Measurements from ENCODE around the gene PUM1.

The PUM1 gene

DNA sequence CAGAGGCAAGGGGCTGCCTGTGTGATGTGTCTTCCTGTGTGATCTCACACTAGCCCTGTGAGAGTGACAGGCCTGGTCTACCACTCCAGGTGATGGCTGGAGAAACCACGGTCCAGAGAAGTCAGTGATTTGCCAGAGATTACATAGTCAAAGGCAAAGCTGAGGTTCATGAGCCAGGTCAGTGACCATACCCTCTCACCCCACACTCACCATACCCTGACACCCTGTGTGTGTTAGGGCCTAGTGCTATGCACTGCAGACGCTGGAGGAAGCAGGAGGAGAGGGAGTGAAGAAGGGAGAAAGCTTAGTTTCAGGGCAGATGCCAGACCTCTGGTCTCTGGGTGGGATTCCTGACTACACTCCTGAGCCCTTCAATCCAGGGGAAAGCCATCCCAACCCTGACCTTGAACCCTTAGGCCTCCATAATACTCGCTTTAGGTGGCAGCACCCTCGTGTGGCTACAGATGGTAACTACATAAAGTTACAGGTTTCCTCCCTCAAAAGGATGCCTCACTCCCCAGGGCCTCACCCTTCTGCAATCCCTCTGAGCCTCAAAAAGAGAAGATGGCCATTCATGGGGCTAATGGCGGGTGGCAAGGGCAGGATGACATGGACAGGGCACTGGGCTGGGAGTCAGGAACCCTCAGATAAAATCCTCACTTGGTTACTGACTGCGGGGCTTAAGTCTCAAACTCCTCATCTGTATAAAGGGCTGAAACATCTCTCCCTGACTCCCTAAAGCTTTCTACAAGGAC, 136.2 kb downstream of the PUM1 start:
- DNase-seq (ENCODE audit: low spot score): peak; percentile 83

GRCh38 chr1:30928789-30929134, 136.8 kb downstream of the PUM1 start:
- no peak for DNase-seq (ENCODE audit: low spot score)

DNA sequence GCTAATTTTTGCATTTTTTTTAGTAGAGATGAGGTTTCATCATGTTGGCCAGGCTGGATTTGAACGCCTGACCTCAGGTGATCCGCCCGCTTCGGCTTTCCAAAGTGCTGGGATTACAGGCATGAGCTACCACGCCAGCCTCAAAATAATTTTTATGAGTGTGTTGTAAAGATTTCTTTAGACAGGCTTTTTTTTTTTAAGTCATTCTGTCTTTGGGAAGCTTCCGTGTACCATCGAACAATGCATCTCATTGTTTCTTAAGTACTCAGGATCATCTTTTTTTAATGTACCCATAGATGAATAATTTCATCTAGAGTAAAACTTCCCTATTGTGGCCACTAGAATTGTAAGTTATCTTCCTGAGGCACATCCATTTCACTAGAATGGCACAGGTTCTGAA, 137.3 kb downstream of the PUM1 start:
- DNase-seq (ENCODE audit: low spot score): no peak

DNA sequence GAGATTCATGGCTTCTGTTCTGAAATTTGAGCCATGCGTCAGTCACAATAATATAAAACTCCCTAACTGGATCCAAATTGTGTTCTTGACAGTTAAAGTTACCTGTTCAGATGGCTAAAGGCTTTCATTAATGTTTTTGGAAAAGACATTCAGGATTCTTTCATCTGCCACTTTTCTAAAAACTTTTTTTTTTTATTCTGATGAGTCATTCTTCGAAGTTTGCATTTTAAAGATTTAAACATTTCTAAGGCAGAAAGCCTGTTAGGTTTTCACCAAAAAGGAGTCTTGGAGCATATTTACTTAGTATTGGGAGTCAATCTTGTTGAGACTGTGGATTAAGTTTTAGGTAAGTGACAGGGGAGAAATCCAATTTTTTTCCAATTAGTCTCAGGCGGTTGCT, 138.1 kb downstream of the PUM1 start:
- no peak for DNase-seq (ENCODE audit: low spot score)

- DNase-seq (ENCODE audit: low spot score): no peak
Measured at GRCh38 chr1:30923597-30923996, 141.9 kb downstream of the PUM1 start.

DNA sequence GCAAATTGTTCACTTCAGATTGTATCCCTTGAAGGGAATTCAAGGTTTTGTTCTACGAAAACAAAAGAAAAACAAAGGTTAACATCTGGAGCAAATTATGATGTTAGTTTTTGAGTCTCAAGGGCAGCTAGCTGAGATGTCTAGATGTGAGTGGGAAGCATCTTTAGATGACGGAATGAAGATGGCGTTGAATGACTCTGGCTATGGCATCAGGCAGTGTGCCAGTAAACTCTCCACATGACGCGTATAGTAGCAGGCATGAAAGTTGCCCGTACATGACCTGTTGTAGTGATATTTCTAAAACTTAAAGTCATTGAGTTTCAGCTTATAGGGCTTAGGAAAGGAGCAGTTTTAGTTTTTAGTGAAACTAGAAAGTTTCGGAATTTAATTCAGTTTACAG, 144.7 kb downstream of the PUM1 start:
- no peak for DNase-seq (ENCODE audit: low spot score)

GRCh38 chr1:30919025-30919881, 146.3 kb downstream of the PUM1 start:
- no peak for DNase-seq (ENCODE audit: low spot score)

DNA sequence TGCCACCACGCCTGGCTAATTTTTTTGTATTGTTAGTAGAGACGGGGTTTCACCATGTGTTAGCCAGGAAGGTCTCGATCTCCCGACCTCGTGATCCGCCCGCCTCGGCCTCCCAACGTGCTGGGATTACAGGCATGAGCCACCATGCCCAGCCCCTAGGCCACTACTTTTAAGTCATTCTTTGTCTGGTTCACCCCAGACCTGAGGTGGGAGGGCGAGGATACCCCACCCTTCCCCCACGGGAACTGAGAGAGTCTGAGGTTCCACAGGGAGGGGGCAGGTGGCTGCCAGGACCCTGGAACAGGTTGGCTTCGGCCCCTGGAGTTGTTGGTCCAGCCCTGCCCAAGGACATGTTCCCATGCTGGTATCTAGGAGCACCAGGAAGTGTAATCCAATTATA, 149.2 kb downstream of the PUM1 start:
- DNase-seq (ENCODE audit: low spot score): no peak

DNA sequence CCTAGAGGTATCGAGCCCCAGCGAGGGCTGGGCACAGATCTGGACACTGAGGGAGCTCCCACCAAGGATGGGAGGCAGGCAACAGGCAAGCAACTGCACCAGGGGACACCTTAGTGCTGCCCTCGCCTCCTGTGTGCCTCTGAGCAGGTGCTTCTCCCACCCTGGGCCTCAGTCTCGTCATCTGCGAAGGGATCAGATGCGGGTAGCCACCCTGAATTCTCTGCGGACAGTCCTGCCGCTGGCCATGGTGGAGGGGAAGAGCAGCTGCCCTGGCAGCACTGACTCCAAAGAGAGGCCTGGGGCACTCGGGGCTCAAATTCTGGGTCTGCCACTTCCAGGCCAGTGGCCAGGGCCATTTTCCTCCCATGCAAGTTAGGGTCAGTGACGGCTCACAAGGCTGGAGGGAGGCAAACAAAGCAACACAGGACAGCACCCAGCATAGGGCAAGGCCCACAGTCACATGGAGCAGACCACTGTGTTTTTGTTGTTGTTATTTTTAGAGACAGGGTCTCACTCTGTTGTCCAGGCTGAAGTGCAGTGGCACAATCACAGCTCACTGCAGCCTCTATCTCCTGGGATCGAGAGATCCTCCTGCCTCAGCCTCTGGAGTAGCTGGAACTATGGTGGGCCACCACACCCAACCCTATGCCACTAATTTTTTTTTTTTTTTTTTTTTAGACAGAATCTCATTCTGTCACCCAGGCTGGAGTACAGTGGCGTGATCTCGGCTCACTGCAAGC, 149.9 kb downstream of the PUM1 start:
- no peak for DNase-seq (ENCODE audit: low spot score)

DNA sequence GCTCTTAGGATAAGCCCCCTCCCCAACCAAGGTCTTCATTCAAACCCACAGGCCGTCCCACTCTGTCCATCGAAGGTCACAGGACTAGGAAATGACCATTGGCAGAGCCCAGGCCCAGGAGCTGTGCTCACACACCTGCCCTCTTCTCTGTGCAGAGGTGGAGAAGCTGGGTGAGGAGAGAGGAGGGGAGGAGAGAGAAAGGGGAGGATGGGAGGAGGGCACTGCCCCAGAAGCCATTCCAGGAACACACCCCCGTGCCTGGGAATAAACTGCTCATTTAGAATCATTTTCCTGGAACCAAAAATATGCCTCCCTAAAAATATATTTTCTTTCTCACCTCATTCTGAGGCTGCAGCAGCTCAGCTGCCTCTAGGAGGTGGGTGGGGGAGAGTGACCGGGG, 150.6 kb downstream of the PUM1 start:
- no peak for DNase-seq (ENCODE audit: low spot score)

GRCh38 chr1:30914587-30914922, 151.0 kb downstream of the PUM1 start:
- DNase-seq (ENCODE audit: low spot score): no peak

DNA sequence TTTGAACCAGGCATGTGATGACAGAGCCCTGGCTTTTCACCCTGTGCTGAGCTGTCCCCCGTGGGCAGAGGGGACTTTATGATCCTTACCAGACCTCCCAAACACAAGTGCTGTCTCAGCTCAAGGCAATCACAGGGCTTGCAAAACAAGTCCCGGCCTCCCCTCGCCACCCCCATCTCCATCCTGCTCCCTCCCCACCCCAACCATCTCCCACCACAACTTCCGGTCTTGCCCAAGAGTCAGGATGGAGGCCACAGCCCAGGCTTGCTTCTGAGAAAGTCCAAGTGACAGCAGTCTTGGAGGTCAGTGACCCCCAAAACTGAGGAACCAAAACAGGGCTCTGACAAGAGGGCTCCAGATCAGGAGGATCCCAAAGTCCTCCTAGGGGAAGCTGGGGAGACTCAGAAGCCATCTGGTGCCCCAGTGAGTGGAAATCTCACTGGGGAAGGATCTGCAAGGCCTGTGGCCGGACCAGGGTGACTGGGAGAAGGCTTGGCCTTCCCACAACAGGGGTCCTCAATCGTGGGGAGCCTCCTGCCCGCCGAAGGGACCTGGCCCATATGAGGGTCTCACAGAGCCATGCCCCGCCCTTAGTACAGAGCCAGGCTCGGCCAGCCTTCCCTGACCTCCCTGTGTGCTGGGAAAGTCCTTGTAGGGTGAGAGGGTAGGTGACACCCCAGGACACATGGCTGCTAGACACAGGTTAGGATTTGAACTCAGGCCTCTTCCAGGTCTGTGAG, 152.4 kb downstream of the PUM1 start:
- DNase-seq (ENCODE audit: low spot score): no peak

DNA sequence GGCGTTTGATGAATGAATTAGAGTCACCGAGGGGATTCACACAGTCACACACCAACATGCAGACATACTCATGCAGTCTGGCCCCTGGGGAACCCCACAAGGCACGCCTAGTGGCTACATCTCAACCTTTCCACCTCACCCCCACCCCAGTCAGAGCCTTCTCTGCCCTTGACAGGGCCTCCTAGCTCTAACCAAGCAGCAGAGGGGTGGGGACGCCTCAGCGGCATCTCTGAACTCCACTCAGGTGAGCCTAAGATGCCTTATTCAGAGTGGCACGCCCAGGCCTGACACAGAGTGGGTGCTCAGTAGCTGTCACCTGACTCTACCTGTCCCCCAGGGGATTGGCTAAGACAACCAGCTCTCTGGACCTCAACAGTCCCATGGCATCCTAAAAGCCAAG, 153.3 kb downstream of the PUM1 start:
- DNase-seq (ENCODE audit: low spot score): no peak

DNA sequence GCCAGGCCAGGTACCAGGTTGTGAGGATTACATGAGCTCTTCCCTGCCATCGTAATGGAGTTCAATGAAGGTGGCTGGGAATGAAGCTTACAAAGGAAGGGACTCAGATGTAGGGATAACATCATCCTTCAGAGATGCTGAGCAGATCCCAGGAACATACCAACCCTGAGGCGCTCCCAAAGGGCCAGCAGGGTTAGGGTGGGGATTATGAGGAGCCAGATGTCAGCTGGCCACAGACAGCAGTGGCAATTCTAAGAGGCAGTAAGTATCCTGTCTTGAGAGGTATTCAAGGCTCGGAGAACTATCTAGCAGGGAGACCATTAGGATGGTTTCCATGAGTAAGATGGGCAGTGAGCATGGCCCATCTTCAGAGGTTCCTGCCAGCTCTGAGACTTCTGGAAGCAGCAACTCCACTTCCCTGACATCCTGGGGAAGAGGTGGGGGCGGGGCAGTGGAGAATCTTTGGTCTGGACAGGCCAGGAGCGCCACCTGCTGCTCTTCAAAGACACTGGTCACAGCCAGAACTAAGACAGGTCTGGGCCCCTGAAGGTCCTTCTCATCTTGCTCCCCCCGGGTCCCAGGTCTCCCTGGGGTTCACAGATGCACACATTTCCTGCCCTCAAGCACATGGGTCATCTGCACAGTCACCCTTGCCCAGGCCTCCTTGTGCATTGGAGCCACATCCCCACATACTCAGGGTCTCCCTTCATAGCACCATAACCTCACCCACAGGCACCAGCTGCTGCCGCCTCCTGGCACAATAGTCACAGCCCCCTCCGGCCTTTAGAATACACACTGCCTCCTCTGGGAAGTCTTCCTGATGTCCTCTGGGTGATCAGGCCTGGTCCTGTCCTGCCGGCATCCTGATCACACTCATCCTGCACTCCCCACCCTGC, 154.2 kb downstream of the PUM1 start:
- DNase-seq (ENCODE audit: low spot score): peak; percentile 87

DNA sequence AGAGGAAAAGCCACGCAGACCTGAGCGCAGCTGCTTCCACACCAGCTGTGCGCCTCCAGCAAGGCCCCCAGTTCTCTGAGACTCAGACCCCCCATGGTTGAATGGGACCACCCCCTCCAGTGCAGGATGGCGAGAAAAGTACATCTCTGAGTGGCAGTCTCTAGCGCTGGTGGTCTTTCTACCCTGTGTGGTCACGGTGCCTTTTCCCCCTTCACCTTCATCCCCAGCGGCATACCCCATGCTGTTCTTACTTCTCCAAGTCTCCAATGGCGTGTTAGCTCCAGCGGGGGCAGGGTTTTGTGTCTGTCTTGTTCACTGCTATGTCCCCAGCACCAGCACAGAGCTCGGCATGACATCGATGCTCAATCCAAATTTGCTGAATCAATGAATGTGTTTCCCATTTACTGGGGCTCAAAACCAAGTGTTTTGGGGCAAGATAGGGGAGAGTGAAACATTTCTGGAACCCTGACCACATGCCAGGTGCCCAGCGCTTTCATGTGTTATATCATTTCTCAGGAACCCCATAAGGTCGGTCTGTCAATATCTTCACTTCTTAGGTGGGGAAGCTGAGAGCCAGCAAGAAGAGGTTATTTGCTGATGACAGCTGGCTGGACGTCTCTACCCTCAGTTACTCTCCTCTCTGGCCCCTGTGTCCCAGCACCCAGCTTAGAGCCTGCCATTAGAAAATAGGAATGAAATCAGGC, 156.0 kb downstream of the PUM1 start:
- DNase-seq (ENCODE audit: low spot score): no peak

GRCh38 chr1:30908696-30909364, 156.7 kb downstream of the PUM1 start, which contains the start of gene SDC3:
Gene SDC3, minus strand, starts transcription at chr1:30908758. Its CDS starts 172 bp downstream, at chr1:30908586.
- DNase-seq (ENCODE audit: low spot score): peak; percentile 78

DNA sequence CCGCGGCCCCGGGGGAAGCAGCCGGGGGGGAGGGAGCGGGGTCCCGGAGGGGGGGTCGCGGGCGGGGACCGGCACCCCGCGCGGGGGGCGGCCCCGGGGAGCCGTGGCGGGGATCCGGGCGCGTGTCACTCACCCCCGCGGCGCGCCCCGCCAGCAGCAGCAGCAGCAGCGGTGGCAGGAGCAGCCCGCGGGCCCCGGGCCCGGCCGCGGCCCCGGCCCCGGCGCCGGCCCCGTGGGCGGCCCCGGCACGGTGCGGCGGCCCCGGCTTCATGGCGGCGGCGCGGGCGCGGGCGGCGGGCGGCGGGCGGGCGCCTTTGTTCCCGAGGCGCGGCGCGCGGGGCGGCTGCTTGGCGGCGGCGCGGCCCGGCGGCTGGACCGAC, 157.2 kb downstream of the PUM1 start:
- no peak for DNase-seq (ENCODE audit: low spot score)

GRCh38 chr1:30907481-30908315, 157.8 kb downstream of the PUM1 start:
- peak; percentile 20 for DNase-seq (ENCODE audit: low spot score)

Data from iPS-NIHi11 (cell line).